SK-N-SH treated with all-trans-retinoic acid at 6 μM for 48 hours (cell line): ENCODE data around the gene CRNN.

ENCODE experiments used
- CSDC2 ChIP-seq: fragments of 250-450 bp; sonication (Bioruptor Pico); IDR thresholded peaks from 2 replicates; pipeline ENCODE4 v1.5.0; 2020; ENCODE audit warnings: mild to moderate bottlenecking, moderate library complexity
- RARB ChIP-seq: fragments of 250-450 bp; sonication (Bioruptor Pico); IDR thresholded peaks from 2 replicates; pipeline ENCODE4 v1.8.0; 2021; ENCODE audit warnings: mild to moderate bottlenecking, moderate library complexity
- ZFP3 ChIP-seq: fragments of 250-450 bp; sonication (Bioruptor Pico); IDR thresholded peaks from 2 replicates; pipeline ENCODE4 v1.5.0; 2020; ENCODE audit warnings: mild to moderate bottlenecking, moderate library complexity
- ZNF8 ChIP-seq: fragments of 450-650 bp; formaldehyde crosslinking; IDR thresholded peaks from 2 replicates; pipeline ENCODE4 v1.5.0; 2020; ENCODE audit warnings: mild to moderate bottlenecking, moderate library complexity
- TF ChIP-seq, protein P1 (sequence below): fragments of 250-450 bp; sonication (Bioruptor Pico); IDR thresholded peaks from 2 replicates; pipeline ENCODE4 v1.5.0; 2020; ENCODE audit warnings: mild to moderate bottlenecking, moderate library complexity

DNA sequence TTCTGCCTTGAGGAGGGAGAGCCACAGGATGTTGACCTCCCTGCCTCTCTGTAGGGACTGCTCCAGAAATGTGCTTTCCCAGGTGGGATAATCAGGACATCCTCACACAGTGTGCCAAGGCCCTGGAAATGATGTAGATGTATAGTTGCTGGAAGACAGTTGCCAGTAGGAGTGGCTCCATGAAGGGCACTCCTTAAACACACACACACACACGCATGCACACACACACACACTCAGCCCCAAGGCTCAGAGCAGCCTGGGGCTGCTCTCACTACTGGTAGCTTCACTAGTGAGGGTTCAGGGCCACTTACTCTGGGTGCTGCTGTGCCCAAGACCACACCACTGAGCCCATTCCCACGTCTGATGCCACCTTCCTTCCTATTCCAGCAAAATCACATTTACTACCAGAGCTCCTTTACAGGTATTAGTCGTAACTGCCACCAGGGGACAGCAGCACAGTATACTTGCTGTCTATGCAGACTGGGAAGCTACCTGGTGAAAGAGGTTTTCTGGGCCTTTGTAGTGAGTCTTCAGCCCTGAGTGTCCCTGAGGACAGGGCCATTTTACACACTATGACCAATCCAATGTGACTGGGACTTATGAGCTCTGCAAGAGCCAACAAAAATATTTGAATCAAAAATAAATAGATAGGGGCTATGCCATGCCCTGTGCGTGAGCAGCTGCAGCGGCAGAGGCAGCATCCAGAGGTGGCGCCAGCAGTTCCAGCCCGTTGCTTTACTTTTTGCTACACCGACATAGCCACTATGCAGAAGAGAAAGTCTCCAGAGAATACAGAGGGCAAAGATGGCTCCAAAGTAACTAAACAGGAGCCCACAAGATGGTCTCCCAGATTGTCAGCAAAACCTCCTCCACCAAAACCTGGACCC is 15.0 kb downstream of the CRNN start:
- TF ChIP-seq CSDC2 (CRISPR knock-in tag) (no peak), RARB (CRISPR knock-in tag) (no peak), ZFP3 (CRISPR knock-in tag) (no peak), ZNF8 (CRISPR knock-in tag) (no peak)
- TF ChIP-seq, protein P1, sequence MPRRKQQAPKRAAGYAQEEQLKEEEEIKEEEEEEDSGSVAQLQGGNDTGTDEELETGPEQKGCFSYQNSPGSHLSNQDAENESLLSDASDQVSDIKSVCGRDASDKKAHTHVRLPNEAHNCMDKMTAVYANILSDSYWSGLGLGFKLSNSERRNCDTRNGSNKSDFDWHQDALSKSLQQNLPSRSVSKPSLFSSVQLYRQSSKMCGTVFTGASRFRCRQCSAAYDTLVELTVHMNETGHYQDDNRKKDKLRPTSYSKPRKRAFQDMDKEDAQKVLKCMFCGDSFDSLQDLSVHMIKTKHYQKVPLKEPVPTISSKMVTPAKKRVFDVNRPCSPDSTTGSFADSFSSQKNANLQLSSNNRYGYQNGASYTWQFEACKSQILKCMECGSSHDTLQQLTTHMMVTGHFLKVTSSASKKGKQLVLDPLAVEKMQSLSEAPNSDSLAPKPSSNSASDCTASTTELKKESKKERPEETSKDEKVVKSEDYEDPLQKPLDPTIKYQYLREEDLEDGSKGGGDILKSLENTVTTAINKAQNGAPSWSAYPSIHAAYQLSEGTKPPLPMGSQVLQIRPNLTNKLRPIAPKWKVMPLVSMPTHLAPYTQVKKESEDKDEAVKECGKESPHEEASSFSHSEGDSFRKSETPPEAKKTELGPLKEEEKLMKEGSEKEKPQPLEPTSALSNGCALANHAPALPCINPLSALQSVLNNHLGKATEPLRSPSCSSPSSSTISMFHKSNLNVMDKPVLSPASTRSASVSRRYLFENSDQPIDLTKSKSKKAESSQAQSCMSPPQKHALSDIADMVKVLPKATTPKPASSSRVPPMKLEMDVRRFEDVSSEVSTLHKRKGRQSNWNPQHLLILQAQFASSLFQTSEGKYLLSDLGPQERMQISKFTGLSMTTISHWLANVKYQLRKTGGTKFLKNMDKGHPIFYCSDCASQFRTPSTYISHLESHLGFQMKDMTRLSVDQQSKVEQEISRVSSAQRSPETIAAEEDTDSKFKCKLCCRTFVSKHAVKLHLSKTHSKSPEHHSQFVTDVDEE (CRISPR knock-in tag) = no peak
